DMS 273 (cell line): Measurements from ENCODE around the gene CSNK1D.
A peak's percentile ranks its signal among the peaks of the same experiment; 100 is the strongest.

Experiments used
- DNase-seq: peaks from one replicate; lab custom pipeline; 2025; ENCODE audit not compliant: unreplicated experiment; lab: John Stamatoyannopoulos, UW

The CSNK1D gene

GRCh38 chr17:82296511-82297279 lies 23.2 kb upstream of the CSNK1D start:
- DNase-seq, result peak; percentile 56

DNA sequence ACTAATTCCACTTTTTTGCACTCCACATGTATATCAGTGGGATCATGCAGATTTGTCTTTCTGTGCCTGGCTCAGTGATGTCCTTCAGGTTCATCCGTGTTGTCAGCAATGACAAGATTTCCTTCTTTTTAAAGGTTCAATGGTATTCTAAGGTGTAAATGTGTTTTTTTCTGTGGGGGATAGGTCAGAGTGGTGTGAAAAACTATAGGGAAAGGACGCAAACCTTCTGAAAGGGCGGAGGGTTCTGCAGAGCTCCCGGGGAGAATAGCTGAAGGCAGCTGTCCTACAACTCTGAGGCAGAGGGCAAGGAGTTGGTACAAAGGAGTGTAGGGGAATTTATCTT lies 21.9 kb upstream of the CSNK1D start:
- no peak for DNase-seq

- DNase-seq, result no peak
Observed at GRCh38 chr17:82294064-82294773, 20.7 kb upstream of the CSNK1D start.

- peak; percentile 99 for DNase-seq
Observed at GRCh38 chr17:82292251-82293154, 19.0 kb upstream of the CSNK1D start.

- no peak for DNase-seq
Observed at GRCh38 chr17:82291582-82292250, 18.2 kb upstream of the CSNK1D start.

- DNase-seq, result peak; percentile 96
Observed at GRCh38 chr17:82287868-82288801, 14.6 kb upstream of the CSNK1D start.

DNA sequence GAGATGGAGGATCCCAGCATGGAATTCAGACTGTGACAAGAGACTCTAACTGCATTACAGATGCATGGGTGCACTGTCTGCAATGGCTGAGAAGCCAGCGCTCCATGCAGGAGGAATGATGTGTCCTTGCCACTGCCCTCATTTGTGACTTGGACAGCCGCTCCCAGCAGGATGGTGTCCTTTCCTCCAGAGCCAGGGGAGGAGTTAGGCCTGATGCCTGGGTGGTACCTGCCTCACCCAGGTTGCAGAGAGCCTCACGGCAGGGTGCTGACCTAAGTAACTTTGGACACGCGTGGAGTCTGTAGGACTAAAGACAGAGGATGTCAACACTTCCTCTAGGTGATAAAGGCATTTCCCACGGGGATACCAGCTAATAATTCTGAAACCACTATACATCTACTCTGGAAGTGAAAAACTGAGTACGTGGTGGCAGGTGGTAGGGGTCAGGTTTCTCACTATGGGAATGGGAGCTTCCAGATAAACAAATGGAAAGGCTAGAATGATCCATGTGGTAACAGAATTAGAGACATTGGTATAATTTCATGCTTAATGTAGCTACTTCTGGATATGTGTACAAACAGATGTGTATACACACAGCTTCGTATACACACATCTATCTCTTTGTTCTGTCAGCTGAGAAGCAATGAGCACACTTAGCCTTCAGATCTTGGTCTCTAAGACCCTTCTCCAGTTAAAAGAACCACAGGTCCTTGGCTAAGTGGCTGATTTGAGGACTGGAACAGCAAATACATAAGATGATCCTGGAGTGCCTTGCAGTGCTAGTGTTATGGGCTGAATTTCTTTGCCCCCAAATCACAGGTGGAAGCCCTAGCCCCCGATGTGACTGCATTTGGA lies 13.7 kb upstream of the CSNK1D start:
- no peak for DNase-seq

DNA sequence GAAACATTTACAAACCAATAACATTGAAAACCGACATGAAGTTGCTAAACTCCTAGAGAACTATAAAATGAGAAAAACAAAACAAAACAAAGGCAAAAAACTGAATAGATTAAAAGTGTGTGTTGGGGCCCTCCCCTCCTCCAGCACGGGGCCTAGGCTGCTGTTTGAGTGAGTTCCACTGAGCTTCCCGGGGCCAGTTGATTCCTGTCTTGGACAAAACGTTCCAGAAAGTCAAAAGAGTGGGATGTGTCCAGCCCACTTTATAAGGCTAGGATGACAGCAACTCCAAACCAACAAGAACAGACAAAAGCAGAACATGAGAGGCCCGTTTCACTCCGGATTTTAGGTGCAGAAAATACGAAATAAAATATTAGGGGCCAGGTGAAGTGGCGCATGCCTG lies 11.6 kb upstream of the CSNK1D start:
- no peak for DNase-seq

- peak; percentile 78 for DNase-seq
Observed at GRCh38 chr17:82283208-82283749, 9.8 kb upstream of the CSNK1D start.

GRCh38 chr17:82282239-82283207 lies 9.0 kb upstream of the CSNK1D start:
- no peak for DNase-seq

DNA sequence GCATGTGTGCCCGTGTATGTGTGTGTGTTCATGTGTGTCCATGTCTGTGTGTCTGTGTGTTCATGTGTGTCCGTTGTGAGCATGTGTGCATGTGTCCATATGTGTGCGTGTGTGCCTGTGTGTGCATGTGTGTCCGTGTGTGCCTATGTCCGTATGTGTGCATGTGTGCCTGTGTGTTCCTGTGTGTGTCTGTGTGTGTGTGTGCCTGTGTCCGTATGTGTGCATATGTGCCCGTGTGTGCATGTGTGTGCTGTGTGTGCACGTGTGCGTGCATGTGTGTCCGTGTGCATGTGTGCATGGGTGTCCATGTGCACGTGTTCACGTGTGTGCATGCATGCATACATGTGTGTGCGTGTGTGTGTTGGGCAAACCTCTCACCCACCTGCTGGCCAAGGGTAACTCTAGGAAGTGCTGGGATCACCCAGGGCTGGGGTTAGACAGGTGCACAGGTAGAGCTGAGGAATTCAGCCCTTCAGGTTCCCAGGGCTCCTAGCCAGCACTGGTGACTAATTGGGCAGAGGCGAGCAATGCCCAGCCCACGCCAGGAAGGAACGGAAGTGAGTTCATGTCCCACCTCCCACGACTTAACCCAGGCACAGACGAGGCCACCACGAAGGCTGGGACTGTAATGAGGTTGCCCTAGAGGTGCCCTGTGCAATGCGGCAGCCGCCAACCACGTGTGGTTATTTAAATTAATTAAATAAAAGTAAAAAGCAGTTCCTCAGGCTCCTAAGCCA lies 8.2 kb upstream of the CSNK1D start:
- no peak for DNase-seq

- DNase-seq, result no peak
Observed at GRCh38 chr17:82281076-82281475, 7.6 kb upstream of the CSNK1D start.

GRCh38 chr17:82280537-82280936 lies 7.0 kb upstream of the CSNK1D start:
- no peak for DNase-seq

DNA sequence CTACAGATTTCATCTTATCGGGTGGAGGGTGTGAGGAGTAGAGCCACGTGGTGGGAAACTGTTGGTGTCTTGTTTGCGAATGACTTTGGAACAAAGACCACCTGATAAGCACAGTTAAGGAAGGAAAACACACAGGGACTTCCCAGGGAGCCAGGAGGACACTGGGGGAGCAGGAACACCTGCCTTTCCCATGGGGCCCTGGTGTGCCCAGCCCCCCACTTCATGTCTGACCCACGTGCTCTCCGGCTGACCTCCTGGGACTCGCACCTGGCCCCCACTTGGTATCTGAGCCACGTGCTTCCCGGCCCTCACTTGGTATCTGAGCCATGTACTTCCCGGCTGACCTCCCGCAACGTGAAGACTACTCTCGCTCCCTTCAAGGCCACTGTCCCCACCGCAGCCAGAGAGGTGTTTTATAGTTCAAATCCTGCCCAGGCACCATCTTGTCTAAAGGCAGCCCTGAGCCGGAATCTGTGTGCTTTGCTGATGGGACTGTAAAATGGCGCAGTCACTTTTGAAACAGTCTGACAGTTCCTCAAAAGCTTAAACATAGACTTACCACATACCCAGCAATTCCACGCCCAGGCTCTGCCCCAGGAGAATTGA lies 5.4 kb upstream of the CSNK1D start:
- DNase-seq, result no peak

DNA sequence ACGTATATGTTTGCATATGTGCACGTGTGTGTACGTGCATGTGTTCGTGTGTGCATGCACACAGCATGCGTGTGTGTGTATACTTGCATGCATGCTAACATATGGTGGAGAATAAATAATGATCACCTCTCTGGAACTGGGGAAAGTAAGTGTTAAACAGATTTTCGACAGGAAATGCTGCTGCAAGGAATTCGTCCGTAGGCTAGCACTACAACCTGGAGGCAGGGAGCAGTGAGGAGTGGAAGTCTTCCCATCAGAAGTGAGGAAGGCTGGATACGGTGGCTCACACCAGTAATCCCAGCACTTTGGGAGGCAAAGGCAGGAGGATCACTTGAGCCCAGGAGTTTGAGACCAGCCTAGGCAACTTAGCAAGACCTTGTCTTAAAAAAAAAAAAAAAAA lies 4.8 kb upstream of the CSNK1D start:
- no peak for DNase-seq

DNA sequence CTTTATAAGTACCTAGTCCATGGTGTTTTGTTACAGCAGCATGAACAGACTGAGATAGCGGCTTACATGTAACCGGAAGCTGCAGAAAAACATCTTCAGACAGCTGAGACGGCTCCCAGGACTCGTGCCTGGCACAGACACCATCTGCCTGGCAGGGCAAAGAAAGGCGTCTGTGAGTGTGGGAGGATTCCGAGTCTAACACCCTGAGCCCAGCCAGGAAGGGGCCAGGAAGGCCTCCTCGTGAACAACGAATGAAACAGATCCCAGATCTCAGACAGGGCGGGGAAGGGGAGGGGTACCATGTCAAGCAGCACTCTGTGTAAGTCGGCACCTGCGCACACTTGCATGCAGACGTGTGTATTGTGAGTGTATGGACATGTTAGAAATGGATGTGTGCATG lies 4.4 kb upstream of the CSNK1D start:
- DNase-seq, result peak; percentile 74

- no peak for DNase-seq
Observed at GRCh38 chr17:82276938-82277337, 3.4 kb upstream of the CSNK1D start.
